Hepatocyte (in vitro differentiated cells): ENCODE data around the gene TLR2. TPM values are rescaled to one million over a fixed set of nuclear protein-coding genes. Genes with fewer than 3 reads are reported as not detected.

Experiments used
- DNase-seq: peaks from one replicate; pipeline ENCODE4 v3.0.0-alpha.2; 2016; ENCODE audit warnings: low spot score
- H2AFZ ChIP-seq: fragments of 200-600 bp; sonication (generic); 2 replicates; pipeline ENCODE4 v1.6.0; 2016; ENCODE audit warnings: antibody characterized with exemption, mild to moderate bottlenecking
- H3K27ac ChIP-seq: fragments of 200-600 bp; sonication (generic); 2 replicates; pipeline ENCODE4 v1.5.1; 2016; ENCODE audit warnings: mild to moderate bottlenecking
- H3K27me3 ChIP-seq: fragments of 200-600 bp; sonication (generic); 2 replicates; pipeline ENCODE4 v1.6.1; 2016
- H3K36me3 ChIP-seq: fragments of 200-600 bp; sonication (generic); replicated peaks from 2 replicates; pipeline ENCODE4 v1.5.1; 2016; ENCODE audit warnings: low read depth; ENCODE audit not compliant: insufficient read depth
- H3K4me1 ChIP-seq: fragments of 200-600 bp; sonication (generic); 2 replicates; pipeline ENCODE4 v1.5.1; 2016; ENCODE audit warnings: mild to moderate bottlenecking, moderate library complexity; ENCODE audit not compliant: insufficient read depth
- H3K4me2 ChIP-seq: fragments of 200-600 bp; sonication (generic); 2 replicates; pipeline ENCODE4 v1.6.0; 2016
- H3K4me3 ChIP-seq: fragments of 200-600 bp; sonication (generic); 2 replicates; pipeline ENCODE4 v1.5.1; 2016; ENCODE audit warnings: mild to moderate bottlenecking
- H3K79me2 ChIP-seq: fragments of 200-600 bp; sonication (generic); 2 replicates; pipeline ENCODE4 v1.6.0; 2017; ENCODE audit warnings: mild to moderate bottlenecking
- H3K9me2 ChIP-seq: fragments of 200-600 bp; sonication (generic); replicated peaks from 2 replicates; pipeline ENCODE4 v1.6.0; 2017; ENCODE audit warnings: mild to moderate bottlenecking; ENCODE audit not compliant: insufficient read depth
- H3K9me3 ChIP-seq: fragments of 200-600 bp; sonication (generic); 2 replicates; pipeline ENCODE4 v1.5.1; 2016; ENCODE audit warnings: low read depth, mild to moderate bottlenecking
- H4K20me1 ChIP-seq: fragments of 200-600 bp; sonication (generic); 2 replicates; pipeline ENCODE4 v1.6.0; 2016; ENCODE audit warnings: mild to moderate bottlenecking; ENCODE audit not compliant: insufficient read depth, poor library complexity, severe bottlenecking
- EZH2 ChIP-seq: fragments of 200-600 bp; sonication (generic); IDR thresholded peaks from 2 replicates; pipeline ENCODE4 v1.6.1; 2016; ENCODE audit warnings: antibody characterized with exemption, mild to moderate bottlenecking, borderline replicate concordance
- EZH2phosphoT487 ChIP-seq: fragments of 200-600 bp; sonication (generic); IDR thresholded peaks from one replicate; pipeline ENCODE4 v1.6.1; 2018; ENCODE audit warnings: antibody characterized with exemption, mild to moderate bottlenecking, low read depth, moderate library complexity; ENCODE audit not compliant: unreplicated experiment, severe bottlenecking
- WGBS: methylation state at CpG from one replicate; pipeline ENCODE4 v1.1.6; 2016; ENCODE audit warnings: low lambda C conversion rate; ENCODE audit errors: missing lambda C conversion rate; 5-methylcytosine and 5-hydroxymethylcytosine counted together
- polyA plus RNA-seq: library from polyadenylated mRNA; unstranded; fragments of >200 nt; fragmentation: Nextera tagmentation; extraction: Ambion mirVana; gene quantifications from 2 replicates; pipeline ENCODE4 v1.2.1, GENCODE V29; 2016
- total RNA-seq: library from RNA; depleted of rRNA; stranded (reverse); fragments of >200 nt; gene quantifications from 2 replicates; pipeline ENCODE4 v1.2.3, GENCODE V29; 2014
- TF ChIP-seq, protein P1 (sequence below): fragments of 200-600 bp; sonication (generic); IDR thresholded peaks from 2 replicates; pipeline ENCODE4 v1.5.1; 2016; ENCODE audit warnings: antibody characterized with exemption, mild to moderate bottlenecking; ENCODE audit not compliant: poor library complexity

Gene TLR2
- total and polyA plus RNA-seq, 2 experiments from 2014 or later, result 1.7 to 6.6 TPM

- Histone ChIP-seq H3K9me2 (no peaks in the 10 kb centered on the region), H3K9me3 (no peaks in the 10 kb centered on the region), H3K27me3 (no peaks in the 10 kb centered on the region), H3K4me2 (no peak overlapping the region), H2AFZ (no peak overlapping the region), H4K20me1 (no peaks in the 10 kb centered on the region), H3K36me3 (no peaks in the 10 kb centered on the region), H3K27ac (no peak overlapping the region), H3K79me2 (no peaks in the 10 kb centered on the region), H3K4me1 (no peaks in the 10 kb centered on the region), H3K4me3 (no peak overlapping the region)
- TF ChIP-seq EZH2phosphoT487 (no peak), EZH2 (no peak)
- TF ChIP-seq, protein P1, sequence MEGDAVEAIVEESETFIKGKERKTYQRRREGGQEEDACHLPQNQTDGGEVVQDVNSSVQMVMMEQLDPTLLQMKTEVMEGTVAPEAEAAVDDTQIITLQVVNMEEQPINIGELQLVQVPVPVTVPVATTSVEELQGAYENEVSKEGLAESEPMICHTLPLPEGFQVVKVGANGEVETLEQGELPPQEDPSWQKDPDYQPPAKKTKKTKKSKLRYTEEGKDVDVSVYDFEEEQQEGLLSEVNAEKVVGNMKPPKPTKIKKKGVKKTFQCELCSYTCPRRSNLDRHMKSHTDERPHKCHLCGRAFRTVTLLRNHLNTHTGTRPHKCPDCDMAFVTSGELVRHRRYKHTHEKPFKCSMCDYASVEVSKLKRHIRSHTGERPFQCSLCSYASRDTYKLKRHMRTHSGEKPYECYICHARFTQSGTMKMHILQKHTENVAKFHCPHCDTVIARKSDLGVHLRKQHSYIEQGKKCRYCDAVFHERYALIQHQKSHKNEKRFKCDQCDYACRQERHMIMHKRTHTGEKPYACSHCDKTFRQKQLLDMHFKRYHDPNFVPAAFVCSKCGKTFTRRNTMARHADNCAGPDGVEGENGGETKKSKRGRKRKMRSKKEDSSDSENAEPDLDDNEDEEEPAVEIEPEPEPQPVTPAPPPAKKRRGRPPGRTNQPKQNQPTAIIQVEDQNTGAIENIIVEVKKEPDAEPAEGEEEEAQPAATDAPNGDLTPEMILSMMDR, result no peak
- no peak for DNase-seq
- WGBS, result 97% methylated on average over 1 of the region's 1 CpG
These were observed 26.6 kb downstream of the TLR2 start for GRCh38 chr4:153710681-153711080.

DNA sequence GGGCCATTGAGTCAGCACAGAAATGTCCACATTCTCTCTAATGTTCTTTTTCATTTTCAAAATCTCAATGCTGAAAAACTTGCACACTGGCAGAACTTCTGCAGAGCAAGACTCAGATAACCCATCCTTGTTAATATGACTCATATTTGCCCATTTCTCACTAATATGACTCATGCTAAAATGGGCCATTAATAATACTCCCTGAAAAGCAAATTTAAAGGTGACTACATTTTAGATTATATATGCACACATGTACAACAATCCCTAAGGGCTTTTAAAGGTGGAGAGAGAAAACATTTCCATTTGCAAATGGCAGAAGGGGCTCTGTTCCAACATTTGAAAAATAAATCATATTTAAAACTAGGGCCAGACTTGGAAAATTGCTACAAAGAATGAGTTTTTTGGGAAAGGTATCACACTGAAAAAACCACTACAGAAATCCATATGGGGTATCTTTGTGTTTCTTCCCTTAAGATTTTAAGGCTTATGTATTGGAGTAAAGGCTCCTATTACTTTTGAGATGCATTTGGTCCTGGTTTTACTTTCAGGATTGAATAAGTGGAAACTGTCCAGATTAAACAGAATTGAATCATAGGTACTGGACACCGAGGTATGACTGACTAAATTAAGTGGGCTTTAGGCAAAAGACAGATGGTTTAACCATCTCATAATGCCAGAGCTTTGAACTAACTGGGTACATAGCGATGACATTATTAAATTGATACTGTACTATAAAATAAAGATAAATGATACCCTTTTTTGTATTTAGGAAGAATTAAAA, 30.0 kb downstream of the TLR2 start:
- no peaks in the 10 kb centered on the region for H3K27me3 ChIP-seq

DNA sequence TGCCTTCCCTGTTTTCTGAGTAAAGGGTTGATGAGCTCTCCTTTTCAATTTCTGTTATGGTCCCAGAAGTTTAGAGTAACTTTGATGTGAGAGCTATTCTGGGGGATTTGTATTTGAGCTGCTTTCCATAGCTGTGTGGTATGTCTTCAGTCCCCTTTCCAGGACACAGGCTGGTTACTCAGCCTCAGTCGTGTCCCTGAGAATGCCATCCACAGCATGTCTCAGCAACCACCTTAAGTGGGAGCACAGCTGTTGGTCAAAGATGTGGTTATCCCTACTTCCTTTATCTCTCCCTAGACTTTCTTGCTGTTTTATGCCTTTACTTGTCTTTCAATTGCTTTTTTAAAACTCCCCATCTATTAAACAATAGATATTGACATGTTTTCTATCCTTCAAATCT, 38.0 kb downstream of the TLR2 start:
- Histone ChIP-seq H4K20me1 (no peaks in the 10 kb centered on the region), H3K27me3 (no peaks in the 10 kb centered on the region), H3K79me2 (no peaks in the 10 kb centered on the region), H3K27ac (no peak overlapping the region), H3K9me2 (no peaks in the 10 kb centered on the region), H3K4me1 (no peaks in the 10 kb centered on the region), H3K4me3 (no peak overlapping the region), H3K4me2 (no peak overlapping the region), H3K36me3 (no peaks in the 10 kb centered on the region), H3K9me3 (no peaks in the 10 kb centered on the region), H2AFZ (no peak overlapping the region)
- 95% methylated on average over 1 of the region's 1 CpG for WGBS
- TF ChIP-seq EZH2phosphoT487, result no peak
- no peak for TF ChIP-seq EZH2
- no peak for DNase-seq

More for the DNA sequence above, 30.0 kb downstream of the TLR2 start:
- WGBS, result 97% methylated on average over 2 of the region's 2 CpGs
- Histone ChIP-seq H3K4me1 (no peaks in the 10 kb centered on the region), H3K27ac (no peak overlapping the region), H3K4me3 (no peak overlapping the region), H3K9me3 (no peaks in the 10 kb centered on the region), H3K9me2 (no peaks in the 10 kb centered on the region), H3K79me2 (no peaks in the 10 kb centered on the region), H4K20me1 (no peaks in the 10 kb centered on the region), H3K4me2 (no peak overlapping the region), H2AFZ (no peak overlapping the region), H3K36me3 (no peaks in the 10 kb centered on the region)
- DNase-seq, result no peak
- TF ChIP-seq EZH2phosphoT487 (no peak), EZH2 (no peak)
- TF ChIP-seq, protein P1, result no peak

DNA sequence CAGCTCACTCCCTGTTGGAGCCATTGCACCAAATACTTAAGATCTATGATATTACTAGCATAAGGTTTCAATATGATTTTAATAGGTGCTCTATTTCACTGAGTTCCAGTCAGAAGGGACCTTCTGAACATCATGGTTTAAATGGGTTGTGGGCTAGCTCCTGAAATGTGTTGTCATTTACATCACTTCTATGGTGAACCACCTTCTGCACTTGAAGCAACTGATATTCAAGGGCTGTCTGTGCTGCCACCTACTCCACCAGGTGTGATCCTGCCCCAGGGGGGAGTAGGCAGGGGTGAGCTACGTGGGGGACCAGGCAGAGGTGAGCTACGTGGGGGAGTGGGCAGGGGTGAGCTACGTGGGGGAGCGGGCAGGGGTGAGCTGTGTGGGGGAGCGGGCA, 40.5 kb downstream of the TLR2 start:
- DNase-seq, result no peak
- no peaks in the 10 kb centered on the region for H3K27me3 ChIP-seq
- no peaks in the 10 kb centered on the region for H3K36me3 ChIP-seq
- 85% methylated on average over 3 of the region's 5 CpGs for WGBS
- H3K4me3 ChIP-seq, result no peak overlapping the region
- H3K4me1 ChIP-seq, result no peaks in the 10 kb centered on the region
- H4K20me1 ChIP-seq, result no peaks in the 10 kb centered on the region
- H2AFZ ChIP-seq, result no peak overlapping the region
- no peak overlapping the region for H3K4me2 ChIP-seq
- TF ChIP-seq EZH2phosphoT487, result no peak
- TF ChIP-seq, protein P1, result no peak
- TF ChIP-seq EZH2, result no peak
- no peaks in the 10 kb centered on the region for H3K9me3 ChIP-seq
- no peaks in the 10 kb centered on the region for H3K79me2 ChIP-seq
- no peak overlapping the region for H3K27ac ChIP-seq
- no peaks in the 10 kb centered on the region for H3K9me2 ChIP-seq
